HG03565 (cell line): ENCODE measurements around the gene LEMD2.
A peak's percentile ranks its signal among the peaks of the same experiment; 100 is the strongest.
"Not testable (repeated sequence)": the region's sequence is repeated elsewhere in the genome, so short reads cannot be mapped to it uniquely, and the experiment has no call there.

ENCODE experiments used
- ATAC-seq: cut with Tn5 transposase; IDR thresholded peaks from one replicate; pipeline ENCODE4 v1.9.1; 2021; ENCODE audit warnings: mild to moderate bottlenecking, moderate library complexity; ENCODE audit not compliant: unreplicated experiment

LEMD2 gene

DNA sequence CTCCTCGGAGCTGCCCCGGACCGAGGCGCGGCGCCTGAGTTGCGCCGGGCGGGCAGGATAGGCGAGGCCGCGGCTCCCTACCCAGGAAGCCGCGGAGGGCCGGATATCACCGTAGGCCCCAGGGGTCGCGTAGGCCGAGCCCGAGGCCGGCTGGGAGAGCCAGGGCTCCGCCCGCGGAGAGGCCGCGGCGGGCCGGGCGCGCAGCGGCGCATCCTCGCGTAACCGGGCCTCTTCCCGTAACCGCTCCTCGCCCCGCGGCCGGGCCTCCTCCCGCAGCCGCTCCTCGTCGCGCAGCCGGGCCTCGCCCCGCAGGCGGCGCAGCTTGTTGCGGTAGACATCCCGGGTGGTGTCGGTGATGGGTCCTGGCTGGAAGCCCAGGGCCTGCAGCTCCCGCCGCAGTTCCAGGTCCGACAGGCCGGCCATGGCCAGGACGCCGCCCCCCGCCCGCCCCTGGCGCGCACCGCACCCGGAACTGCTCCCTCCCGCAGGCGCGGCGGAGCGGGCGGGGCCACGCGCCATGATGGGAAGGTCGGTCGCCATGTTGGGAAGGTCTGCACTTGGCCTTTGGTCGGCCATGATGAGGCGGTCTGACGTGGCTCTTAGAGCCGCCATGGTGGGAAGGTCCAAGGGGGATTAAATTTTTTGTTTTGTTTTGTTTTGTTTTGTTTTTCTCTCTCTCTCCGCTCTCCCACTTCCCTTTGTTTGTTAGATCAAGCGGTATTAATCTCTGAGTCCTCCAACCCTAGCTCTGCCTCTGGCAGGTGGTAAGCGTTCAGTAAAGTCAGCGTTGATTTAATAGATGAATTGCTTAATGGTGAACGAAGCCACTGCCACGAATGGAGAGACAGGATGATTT, at the start of gene LEMD2:
Gene LEMD2, minus strand, starts transcription at position 437 of the 856 bp plus-strand sequence. Its CDS starts 14 bp downstream, at position 423.
- ATAC-seq: peak; percentile 84

DNA sequence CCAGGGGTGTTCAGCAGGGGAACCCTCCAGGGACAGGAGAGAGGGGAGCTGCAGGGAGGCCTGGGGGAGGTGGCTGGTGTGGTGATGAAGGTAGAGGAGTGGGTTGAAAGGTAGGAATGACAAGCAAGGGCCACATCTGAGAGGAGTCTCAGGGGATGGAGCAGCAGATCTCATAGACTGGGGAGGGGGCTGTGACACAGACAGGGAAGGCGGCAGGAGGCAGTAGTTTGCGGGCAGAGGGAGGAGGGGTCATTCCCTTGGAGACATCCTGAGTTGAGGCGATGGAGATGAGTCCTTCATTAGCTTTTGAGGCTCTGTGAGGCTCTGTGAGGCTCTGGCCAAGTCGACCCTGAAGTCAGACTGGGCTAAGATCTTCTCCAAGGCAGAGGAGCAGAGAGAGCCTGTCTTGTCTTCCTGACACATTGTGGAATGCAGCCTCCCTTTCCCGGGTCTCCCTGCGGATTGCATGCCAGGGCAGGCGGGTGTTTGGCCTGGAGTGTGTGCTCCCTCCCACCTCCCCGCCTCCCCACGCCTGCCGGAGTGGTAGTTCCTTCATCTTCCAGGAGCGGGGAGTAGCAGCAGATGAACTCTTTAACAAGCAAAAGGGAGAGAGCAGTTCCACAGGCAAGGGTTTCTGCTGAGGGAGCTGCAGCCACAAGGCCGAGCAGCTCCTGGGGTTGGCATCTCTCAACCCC, 49.2 kb upstream of the LEMD2 start:
- no peak for ATAC-seq

DNA sequence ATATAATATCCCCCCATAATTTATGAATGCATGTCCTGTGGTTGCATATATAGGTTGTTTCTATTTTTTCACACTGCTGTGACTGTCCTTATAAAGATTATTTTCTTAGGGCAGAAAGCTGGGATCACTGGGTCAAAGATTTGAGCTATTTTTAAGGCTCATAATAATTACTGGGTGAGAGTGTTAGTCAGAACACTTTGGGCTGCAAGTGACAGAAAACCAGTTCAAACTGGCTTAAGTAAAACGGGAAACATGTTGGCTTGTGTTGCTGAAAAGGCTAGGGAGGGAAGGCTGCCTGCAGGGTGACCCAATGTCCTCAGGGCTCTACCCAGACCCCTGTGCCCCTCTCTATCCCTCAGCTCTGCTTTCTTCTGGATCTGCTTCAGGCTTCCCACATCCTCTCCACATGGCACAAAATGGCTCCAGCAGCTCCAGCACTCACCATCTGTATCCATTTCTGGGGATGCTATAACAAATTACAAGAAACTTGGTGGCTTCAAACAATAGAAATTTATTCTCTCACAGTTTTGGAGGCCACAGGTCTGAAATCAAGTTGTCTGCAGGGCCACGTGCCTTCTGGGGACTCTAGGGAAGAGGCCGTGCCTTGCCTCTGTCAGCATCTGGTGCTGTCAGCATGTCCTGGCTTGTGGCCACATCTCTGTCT, 48.0 kb upstream of the LEMD2 start:
- no peak for ATAC-seq

DNA sequence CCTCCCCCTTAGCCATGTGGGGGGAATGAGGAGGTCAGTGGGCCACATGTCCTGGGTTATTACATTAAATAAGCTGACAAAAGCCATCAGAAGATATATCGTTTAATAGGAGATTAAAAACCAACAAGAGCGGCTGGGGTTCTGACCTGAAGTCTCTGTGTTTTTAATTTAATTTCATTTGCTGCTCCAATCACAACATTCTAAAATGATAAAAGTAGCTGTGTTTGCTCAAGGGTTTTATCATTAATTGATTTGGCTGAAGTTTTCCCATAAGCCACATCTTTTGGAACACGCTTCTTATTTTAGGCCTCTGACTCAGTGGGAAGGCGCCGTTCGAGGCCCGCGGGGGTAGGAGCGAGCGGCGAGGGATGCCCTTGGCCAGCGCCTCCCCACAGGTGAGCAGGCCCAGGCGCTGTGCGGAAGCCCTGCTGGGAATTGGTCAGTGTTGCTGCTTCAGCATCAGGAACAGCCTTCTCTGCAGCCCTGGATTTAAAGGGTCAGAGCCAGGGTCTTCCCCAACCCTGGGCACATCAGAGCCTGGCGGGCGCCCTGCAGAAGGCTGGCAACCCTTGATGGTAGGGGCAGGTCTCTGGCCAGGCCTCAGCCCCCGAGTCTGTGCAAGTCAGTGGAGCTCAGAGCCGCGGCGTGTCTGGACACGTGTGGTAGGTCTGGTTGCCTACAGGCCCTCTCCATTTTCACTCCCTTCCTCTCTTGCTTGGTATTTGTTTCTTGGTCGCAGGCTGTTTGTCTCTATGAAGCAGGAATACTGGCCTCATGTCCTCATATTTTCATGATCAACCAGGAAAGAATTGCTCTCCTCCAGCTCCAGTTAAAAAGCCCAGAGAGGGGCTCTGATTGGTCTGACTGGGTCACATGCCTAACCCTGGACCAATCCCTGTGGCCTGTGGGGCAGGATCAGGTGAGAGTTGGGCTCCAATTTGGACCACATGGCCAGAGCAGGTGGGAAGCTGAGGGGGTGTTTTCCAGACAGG, 45.8 kb upstream of the LEMD2 start:
- ATAC-seq: no peak

DNA sequence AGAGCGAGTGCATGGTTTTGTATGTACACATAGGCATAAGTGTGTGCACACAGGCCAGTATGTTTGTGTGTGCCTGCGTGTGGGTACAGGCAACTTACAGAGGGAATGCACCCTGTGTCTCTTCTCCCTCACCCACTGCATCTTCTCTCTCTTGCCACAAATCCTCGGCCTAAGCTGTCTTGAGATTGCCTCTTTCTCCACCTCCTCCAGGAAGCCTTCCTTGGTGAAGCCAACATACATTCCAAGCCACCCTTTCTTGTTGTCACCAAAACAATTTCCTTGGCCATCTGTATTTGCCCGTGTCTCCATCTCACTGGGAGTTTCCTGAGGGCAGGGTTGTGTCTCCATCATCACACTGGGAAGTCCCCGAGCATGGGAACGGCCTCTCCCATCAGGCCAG, 44.7 kb upstream of the LEMD2 start:
- no peak for ATAC-seq

DNA sequence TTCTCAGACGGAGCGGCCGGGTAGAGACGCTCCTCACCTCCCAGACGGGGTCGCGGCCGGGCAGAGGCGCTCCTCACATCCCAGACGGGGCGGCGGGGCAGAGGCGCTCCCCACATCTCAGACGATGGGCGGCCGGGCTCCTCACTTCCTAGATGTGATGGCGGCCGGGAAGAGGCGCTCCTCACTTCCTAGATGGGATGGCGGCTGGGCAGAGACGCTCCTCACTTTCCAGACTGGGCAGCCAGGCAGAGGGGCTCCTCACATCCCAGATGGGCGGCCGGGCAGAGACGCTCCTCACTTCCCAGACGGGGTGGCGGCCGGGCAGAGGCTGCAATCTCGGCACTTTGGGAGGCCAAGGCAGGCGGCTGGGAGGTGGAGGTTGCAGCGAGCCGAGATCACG, 43.9 kb upstream of the LEMD2 start:
- ATAC-seq: not testable (repeated sequence)

DNA sequence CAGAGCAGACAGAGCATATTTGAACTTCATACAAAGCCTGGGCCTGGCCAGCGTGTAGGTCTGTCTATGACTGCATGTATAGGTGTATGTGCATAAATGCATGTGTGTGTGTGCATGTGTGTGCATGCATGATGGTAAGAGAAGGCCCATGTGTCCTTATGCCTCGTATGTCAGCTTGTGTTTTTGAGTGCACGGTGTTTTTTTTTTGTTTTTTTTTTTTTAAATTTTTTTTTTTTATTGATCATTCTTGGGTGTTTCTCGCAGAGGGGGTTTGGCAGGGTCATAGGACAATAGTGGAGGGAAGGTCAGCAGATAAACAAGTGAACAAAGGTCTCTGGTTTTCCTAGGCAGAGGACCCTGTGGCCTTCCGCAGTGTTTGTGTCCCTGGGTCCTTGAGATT, 42.8 kb upstream of the LEMD2 start:
- not testable (repeated sequence) for ATAC-seq

DNA sequence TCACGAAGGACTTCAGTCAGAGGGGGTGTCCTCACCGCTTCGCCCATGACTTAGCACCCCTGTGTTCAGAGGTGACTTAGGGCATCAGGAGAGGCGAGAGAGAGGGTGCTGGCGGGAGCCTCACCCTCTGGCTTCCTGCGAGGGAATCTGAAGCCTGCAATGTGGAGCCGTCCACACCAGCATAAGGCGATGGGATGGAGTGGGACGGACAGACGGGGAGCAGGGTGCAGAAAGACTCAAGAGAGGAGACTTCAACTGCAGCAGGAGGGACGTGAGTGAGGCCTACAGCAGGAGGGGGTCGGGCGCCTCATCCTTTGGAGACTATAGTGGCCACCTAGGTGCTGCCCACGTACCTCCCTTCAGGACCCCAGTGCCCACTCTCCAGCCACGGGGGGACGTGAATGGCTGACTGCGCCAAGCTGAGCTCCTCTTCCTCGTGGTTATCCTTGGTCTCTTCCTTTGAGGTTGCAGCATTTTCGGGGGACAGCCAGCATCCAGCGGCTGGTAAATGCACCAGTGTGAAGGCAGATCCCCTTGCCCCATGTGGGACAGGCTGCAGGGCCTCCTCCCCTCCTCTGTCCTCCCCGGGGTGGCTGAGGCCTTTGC, 41.8 kb upstream of the LEMD2 start:
- ATAC-seq: no peak

DNA sequence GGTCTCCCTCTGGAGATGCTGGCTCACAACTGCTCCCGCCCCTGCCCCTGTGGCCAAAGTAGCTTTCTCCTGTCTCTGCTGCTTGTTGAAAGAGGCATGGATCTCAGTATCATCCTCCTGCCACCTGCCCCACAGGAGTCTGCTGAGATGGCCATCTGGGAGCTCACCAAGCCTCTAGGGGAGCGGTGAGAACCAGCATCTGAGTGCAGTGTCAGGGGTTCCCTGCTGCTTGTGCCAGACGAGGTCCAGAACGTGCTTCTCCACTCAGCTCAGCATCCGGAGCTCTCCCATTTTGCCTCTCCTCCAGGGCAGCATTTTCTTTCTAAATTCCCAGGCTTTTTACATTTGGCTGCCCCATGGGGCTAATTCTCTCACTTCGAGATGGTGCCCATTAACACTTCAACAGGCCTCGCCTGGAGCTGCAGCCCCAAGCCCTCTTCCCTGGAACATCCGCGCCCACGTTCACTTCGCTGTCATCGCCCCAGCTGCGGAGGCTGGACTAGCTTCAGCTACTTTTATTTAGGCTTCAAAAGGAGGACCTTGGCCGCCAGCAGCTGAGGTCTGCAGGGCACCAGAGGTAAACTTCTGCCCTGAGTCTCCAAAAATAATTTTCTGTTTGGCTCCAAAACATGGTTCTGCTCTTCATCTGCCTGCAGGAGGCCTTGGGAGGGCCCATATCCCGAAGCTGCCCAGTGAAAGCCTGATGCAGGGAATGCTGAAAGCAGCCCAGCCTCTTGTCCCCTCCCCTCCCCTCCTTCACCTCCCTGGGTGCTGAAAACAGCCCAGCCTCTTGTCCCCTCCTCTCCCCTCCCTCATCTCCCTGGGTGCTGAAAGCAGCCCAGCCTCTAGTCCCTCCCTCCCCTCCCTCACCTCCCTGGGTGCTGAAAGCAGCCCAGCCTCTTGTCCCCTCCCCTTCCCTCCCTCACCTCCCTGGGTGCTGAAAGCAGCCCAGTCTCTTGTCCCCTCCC, 40.1 kb upstream of the LEMD2 start:
- no peak for ATAC-seq

DNA sequence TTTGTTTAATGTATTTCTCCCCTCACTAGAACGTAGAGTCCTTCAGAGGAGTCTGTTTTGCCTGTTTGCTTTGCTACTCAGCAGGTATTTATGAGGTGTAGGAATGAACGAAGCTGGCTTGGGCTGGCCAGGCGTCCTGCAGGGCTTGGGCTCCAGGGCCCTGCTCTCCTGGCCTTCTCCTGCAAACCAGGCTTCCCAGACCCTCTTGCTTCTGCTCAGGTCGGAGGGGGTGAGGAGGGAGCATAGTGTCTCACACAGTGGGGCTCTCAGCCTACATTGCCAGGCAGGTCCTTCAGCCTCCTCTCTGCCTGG, 39.5 kb upstream of the LEMD2 start:
- ATAC-seq: no peak

DNA sequence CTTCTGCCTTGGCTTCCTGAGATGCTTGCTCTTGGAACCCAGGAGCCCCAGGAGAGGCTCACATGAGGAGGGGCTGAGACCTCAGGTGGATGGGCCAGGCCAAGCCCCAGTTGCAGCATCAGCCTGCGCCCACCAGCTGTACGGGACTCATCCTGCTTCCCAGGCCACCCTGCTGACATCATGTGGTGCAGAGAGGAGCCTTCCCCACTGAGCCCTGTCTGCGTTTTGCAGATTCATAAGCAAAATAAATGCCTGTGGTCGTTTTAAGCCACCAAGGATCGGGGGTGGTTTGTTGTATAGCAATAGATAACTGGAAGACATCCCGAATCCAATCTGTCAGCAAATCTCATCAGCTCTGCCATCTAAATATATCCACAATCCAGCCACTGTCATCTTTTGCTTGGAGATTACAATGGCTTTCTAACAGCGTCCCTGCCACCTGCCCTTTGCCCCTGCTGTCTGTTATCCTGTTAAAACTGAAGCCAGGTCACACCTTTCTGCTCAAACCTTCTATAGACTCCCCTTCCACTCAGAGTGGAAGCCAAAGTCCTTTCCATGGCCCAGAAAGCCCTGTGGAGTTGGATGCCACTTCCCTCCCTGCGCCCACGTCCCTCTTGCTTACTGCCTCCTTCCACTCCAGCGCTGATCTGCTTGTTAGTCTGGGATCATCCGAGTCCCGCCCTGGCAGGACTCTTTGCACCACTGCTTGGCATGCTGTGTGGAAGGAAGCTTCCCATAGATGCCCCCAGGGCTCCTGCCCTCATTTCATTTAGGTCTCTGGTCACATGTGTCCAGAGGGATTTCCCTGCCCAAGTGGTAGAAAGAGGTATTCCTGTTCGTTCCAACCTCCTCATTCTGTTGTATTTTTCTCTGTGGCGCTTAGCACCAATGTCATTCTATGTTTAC, 38.9 kb upstream of the LEMD2 start:
- no peak for ATAC-seq

DNA sequence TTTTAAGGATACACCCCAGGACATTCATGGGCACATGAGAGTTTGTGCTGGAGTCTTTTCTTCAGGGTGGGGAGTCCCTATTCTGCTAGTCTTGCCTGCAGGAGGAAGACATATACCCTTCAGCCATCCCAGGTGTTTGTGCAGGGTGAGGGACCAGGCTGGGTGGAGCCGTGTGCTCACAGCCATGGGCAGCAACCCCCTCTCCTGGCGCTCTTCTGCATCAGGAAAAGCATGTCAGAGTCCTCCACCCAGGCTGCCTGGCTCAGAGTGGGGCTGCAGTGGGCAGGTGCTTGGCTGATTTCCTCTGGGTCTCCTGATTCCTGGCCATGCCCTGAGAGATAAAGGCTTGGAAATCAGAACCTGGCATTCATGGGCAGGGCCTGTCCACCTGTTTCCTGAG, 37.6 kb upstream of the LEMD2 start:
- ATAC-seq: no peak

DNA sequence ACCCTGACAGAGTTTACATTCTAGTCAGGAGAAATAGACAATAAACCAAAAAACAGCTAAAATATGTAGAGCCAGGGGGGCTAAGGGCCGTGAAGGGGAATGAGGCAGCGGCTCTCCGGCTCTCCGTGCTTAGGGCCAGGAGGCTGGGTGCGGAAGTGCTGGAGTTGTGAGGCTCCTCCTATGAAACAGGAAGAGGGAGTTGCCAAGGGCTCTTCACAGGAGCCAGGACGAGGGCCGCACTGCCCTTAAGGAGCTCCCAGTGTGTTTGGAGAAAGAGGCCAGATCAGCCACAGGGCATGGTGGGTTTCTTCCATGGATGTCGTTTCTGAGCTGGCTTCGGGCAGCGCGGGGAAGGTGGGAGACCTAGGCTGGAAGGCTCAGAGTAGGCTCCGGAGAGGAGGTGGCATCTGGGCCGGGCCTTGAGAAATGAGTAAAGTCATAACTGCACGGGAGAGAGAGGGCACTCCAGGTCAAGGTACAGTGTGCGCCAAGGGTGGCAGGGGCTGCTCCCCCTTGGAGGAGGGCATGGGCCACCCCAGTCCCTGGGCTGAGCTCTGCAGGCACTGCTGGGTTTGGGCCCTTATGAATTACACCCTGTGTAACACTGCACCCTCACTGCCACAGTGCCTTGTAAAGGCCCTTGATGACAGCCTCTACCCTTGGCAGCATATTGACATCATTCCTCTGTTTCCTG, 35.7 kb upstream of the LEMD2 start:
- ATAC-seq: no peak

DNA sequence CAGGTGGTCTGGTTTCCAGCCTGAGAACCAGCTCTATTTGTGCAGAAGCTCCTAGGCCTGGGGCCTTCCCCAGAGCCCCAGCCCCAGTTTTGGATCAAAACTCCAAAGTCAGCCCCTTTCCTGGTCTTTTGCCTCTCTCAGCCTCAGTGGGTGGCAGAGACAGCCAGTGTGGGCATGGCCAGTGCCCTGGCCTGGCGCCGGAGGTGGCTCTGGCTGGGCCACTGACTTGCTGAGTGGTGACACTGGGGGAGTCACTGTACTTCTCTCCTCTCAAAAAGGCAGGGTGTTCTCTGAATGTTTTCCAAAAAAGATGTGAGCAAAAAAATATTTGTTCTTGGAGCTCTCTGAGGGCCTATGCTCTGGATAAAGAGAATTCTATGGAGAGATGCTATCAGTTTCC, 34.9 kb upstream of the LEMD2 start:
- ATAC-seq: no peak

DNA sequence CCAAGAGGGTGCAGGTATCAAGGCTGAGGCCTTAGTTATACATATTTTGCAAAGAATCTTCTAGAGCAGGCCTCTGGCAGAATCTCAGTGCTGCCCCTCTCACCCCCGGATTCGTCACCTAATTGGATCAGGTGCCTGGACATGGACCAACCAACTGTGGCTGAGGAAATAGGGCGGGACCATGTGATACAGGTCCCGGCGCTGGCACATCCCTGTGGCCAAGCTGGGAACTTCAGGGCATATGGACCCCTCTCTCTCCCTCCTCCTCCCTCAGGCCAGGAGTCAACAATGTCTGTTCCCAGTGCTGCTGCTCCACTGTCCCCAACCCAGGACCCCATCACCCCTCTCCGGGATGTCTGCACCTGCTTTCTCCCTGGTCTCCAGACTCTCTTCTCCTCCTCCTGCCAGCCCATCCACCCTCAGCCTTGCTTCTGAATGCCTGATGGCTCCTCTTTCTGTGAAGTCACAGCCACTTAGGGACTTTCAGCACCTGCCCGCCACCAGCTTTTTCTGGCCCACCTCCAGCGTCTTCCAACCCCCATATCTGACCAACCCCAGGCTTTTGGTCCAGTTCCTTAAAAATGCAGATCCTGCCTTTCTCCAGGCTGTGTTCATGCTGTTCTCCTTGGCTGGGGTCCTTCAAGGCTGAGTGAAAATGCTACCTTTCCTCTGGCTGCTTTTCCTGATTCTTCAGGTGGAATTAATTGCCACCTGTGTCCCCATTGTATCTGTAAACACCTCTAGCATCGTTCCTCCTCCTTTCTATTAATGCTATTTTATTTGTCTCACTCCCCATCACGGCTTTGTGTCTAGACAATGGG, 33.9 kb upstream of the LEMD2 start:
- ATAC-seq: no peak

DNA sequence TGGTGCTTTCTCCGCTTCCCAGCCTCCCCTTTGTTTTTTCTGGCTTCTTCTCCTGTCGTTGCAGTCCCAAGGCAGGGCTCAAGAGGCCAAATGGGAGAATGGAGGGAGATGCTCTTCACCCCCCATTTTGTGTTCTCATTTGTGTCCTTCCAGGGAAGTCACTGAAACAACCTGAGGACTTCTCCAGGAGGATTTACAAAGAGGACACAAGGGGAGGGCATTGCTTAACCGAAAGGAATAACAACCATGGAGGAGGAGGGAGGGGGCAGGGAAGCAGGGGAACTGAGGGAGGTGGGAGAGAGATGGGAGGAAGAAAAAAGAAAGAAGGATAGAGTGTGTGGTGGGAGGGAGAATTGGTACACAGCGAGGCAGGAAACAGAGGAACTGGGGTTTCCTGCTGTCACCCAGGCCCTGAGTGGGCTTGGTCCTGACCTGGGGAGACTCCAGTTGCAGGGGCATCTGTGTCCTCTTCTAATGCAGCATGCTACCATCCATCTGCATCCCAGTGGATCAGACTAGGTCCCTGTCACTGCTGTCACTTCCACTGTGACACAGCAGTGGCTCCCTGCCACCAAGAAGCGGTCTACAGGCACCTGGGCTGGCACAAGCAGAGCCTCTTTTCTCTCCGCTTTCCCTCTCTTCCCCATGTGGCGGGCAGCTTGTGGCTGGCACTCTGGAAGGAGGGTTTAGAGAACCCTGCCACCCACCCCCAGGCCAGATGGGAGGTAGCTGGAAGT, 32.0 kb upstream of the LEMD2 start:
- ATAC-seq: no peak
